Left lung (tissue), 10 donors: Measurements from ENCODE around the gene PRKCZ. TPM values are rescaled to one million over a fixed set of nuclear protein-coding genes. Genes with fewer than 3 reads are reported as not detected.

Experiments used
- ATAC-seq: fragments of 200-7000 bp; cut with Tn5 transposase; one replicate; pipeline ENCODE4 v1.9.1; 2020; ENCODE audit warnings: moderate library complexity
- DNase-seq, 4 donors: peaks; one replicate each; pipeline ENCODE4 v3.0.0-alpha.2; 2013 to 2020
- H3K27ac ChIP-seq, 2 donors: fragments of 200-600 bp; sonication (generic) in 1 of 2; one replicate each; pipeline versions ENCODE4 v1.5.0 to v1.8.0; 2020 to 2021
- H3K27me3 ChIP-seq, 2 donors: fragments of 200-600 bp; sonication (generic) in 1 of 2; one replicate each; pipeline versions ENCODE4 v1.5.0 to v1.8.0; 2020 to 2021
- H3K36me3 ChIP-seq, 2 donors: fragments of 200-600 bp; sonication (generic) in 1 of 2; one replicate each; pipeline versions ENCODE4 v1.5.0 to v1.8.0; 2020 to 2021
- H3K4me1 ChIP-seq, 2 donors: fragments of 200-600 bp; one replicate each; pipeline ENCODE4 v1.8.0; 2021
- H3K4me3 ChIP-seq, 2 donors: fragments of 200-600 bp; sonication (generic) in 1 of 2; one replicate each; pipeline versions ENCODE4 v1.5.0 to v1.8.0; 2020 to 2021; ENCODE audit warnings: mild to moderate bottlenecking in 1 of 2
- H3K9me3 ChIP-seq, 2 donors: fragments of 200-600 bp; sonication (generic) in 1 of 2; one replicate each; pipeline versions ENCODE4 v1.5.0 to v1.8.0; 2020 to 2021
- intact Hi-C, 2 donors: fragments of 100-400 bp; cut with DNase I; formaldehyde crosslinking; loops; one replicate each; pipeline versions ENCODE4 v1.11.2 to v1.14.2; 2022
- polyA plus RNA-seq, 6 donors: library from polyadenylated mRNA; unstranded; fragments of 120-200 nt; gene quantifications; one replicate each; pipeline ENCODE4 v1.2.1, GENCODE V29; 2013; ENCODE audit not compliant: insufficient read length in 6 of 6
- total RNA-seq, 2 donors: library from RNA; stranded (reverse); fragmentation: NEBNext Ultra II Directional; extraction: Animal tissue kit (Norgen Biotek cat#: 25700); gene quantifications; one replicate each; pipeline ENCODE4 v1.2.1, GENCODE V29; 2021
- TF ChIP-seq, protein P1 (sequence below), 2 donors: fragments of 200-600 bp; sonication (generic) in 1 of 2; IDR thresholded peaks; one replicate each; pipeline versions ENCODE4 v1.5.0 to v1.8.0; 2021; ENCODE audit warnings: antibody characterized with exemption in 2 of 2
- donor health status: DM: no; HTN: yes; CAD: no.
- donor health status: DM: no; HTN: no; CAD: no.

PRKCZ gene
- total and polyA plus RNA-seq, 8 donors, result 37.5 to 129 (median 48.0) TPM

DNA sequence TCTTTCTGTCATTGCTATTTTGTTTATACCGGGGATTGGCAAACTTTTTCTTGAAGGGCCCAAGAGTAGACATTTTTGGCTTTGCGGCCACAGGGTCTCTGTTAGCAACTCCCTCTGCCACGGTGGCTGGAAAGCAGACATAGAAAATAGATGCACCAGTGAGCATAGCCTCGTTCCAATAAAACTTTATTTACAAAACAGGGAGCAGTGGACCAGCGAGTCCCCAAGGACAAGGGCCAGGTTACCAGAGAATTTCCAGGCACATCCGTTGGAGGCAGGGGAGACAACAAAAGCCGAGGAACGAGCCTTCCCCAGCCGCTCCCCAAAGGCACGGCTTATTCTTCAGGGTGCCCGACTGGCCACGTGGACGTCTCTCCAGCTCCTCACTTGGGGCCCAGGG lies 117.9 kb downstream of the PRKCZ start:
- H3K27ac ChIP-seq, result no peak overlapping the region
- no peak for ATAC-seq
- intact Hi-C loops, result no loop called here
- DNase-seq, result no peak
- no peaks in the 10 kb centered on the region for H3K4me1 ChIP-seq
- no peaks in the 10 kb centered on the region for H3K27me3 ChIP-seq
- peaks cover 0 to 4% of the 10 kb centered on the region in 2 donors for H3K9me3 ChIP-seq
- TF ChIP-seq, protein P1, sequence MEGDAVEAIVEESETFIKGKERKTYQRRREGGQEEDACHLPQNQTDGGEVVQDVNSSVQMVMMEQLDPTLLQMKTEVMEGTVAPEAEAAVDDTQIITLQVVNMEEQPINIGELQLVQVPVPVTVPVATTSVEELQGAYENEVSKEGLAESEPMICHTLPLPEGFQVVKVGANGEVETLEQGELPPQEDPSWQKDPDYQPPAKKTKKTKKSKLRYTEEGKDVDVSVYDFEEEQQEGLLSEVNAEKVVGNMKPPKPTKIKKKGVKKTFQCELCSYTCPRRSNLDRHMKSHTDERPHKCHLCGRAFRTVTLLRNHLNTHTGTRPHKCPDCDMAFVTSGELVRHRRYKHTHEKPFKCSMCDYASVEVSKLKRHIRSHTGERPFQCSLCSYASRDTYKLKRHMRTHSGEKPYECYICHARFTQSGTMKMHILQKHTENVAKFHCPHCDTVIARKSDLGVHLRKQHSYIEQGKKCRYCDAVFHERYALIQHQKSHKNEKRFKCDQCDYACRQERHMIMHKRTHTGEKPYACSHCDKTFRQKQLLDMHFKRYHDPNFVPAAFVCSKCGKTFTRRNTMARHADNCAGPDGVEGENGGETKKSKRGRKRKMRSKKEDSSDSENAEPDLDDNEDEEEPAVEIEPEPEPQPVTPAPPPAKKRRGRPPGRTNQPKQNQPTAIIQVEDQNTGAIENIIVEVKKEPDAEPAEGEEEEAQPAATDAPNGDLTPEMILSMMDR (IDR thresholded peaks at IDR 0.05), result no peak
- H3K4me3 ChIP-seq, result no peak overlapping the region
- peaks cover 0 to 26% of the 10 kb centered on the region in 2 donors for H3K36me3 ChIP-seq

DNA sequence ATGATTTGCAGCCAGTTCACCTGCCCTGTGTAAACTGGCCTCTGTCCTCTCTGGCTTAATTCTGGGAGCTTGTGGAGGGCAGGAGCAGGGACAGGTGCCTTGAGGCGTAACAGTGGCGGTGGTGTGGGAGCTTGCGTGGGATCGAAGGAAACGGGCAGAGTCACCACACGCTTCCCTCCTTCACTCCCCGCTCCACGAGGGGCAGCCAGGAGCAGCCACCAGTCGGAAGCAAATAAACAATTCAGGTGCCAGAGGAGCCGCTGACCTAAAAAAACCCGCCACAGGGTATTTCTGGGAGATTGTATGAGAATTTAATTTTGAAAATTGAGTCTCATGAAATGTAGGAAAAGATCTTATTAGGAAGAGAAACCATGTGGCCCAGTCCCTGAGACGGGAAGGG lies 118.3 kb downstream of the PRKCZ start:
- H3K36me3 ChIP-seq, result peaks cover 0 to 29% of the 10 kb centered on the region in 2 donors
- DNase-seq, result no peak
- intact Hi-C loops, result no loop called here
- H3K4me3 ChIP-seq, result no peak overlapping the region
- no peak for ATAC-seq
- TF ChIP-seq, protein P1 (IDR thresholded peaks at IDR 0.05), result no peak
- peaks cover 0 to 4% of the 10 kb centered on the region in 2 donors for H3K9me3 ChIP-seq
- no peaks in the 10 kb centered on the region for H3K4me1 ChIP-seq
- H3K27me3 ChIP-seq, result no peaks in the 10 kb centered on the region
- no peak overlapping the region for H3K27ac ChIP-seq

GRCh38 chr1:2169200-2169836 lies 119.1 kb downstream of the PRKCZ start:
- Histone ChIP-seq H3K4me1 (peaks cover 2 to 5% of the 10 kb centered on the region in 2 donors), H3K4me3 (no peak overlapping the region), H3K9me3 (no peaks in the 10 kb centered on the region), H3K27ac (no peak overlapping the region), H3K36me3 (peaks cover 0 to 31% of the 10 kb centered on the region in 2 donors), H3K27me3 (no peaks in the 10 kb centered on the region)
- DNase-seq (no peak), ATAC-seq (no peak)
- intact Hi-C loops, result no loop called here
- TF ChIP-seq, protein P1 (IDR thresholded peaks at IDR 0.05), result no peak

DNA sequence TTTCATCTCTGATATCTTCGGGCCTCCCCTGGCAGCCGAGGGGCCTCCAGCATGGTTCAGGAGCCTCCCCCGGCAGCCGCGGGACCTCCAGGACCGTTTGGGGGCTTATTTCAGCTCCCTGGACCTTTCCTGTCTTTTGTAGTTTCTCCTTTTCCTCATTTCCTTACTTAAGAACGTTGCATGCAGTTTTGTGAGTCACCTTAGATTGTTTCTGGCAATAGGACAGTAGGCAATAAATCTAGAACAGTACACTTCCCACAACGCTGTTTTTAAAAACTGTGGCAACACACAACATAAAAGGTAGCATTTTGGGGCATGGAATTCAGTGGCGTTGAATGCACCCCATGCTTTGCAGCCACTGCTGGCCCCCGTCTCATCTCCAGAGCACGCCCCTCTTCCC lies 120.0 kb downstream of the PRKCZ start:
- H3K4me1 ChIP-seq, result peaks cover 2 to 12% of the 10 kb centered on the region in 2 donors
- no peak overlapping the region for H3K27ac ChIP-seq
- ATAC-seq, result no peak
- H3K9me3 ChIP-seq, result no peaks in the 10 kb centered on the region
- H3K4me3 ChIP-seq, result no peak overlapping the region
- intact Hi-C loops, result no loop called here
- H3K36me3 ChIP-seq, result peaks cover 0 to 31% of the 10 kb centered on the region in 2 donors
- H3K27me3 ChIP-seq, result no peaks in the 10 kb centered on the region
- no peak for DNase-seq
- TF ChIP-seq, protein P1 (IDR thresholded peaks at IDR 0.05), result no peak

GRCh38 chr1:2172012-2172411 lies 121.8 kb downstream of the PRKCZ start:
- H3K4me3 ChIP-seq, result no peak overlapping the region
- no peaks in the 10 kb centered on the region for H3K9me3 ChIP-seq
- no peak for ATAC-seq
- H3K27me3 ChIP-seq, result no peaks in the 10 kb centered on the region
- peaks cover 2 to 12% of the 10 kb centered on the region in 2 donors for H3K4me1 ChIP-seq
- DNase-seq, result no peak
- peaks cover 0 to 39% of the 10 kb centered on the region in 2 donors for H3K36me3 ChIP-seq
- no peak overlapping the region for H3K27ac ChIP-seq
- TF ChIP-seq, protein P1 (IDR thresholded peaks at IDR 0.05), result no peak
- intact Hi-C loops, result no loop called here
